Measurements from ENCODE around the gene CHST3. TPM values are rescaled to one million over a fixed set of nuclear protein-coding genes. Genes with fewer than 3 reads are reported as not detected.
A peak's percentile ranks its signal among the peaks of the same experiment; 100 is the strongest.

Gene CHST3
- total and polyA plus RNA-seq, 10 of the 15 experiments (the other 5 are each of a cell fraction or from before 2014, with no cell fraction given), result 0.03 to 0.50 (median 0.05) TPM; not detected in 2

DNA sequence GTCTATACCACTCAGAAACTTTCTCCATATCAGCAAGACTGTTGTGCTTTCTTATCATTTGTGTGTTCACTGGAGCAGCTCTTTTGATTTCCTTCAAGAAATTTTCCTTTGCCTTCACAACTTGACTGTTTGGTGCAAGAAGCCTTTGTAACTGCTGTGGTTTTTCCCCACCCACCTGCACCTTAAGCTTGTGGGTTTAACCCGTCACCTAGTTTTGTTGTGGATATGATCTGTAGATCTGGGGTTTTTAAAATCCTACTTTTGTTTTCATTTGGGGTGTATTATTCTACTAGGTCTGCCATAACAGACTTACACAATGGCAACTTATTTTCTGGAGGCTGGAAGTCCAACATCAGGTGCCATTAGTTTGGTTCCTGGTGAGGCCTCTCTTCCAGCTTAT is 30.5 kb upstream of the CHST3 start:
- DNase-seq (ENCODE audit: low read depth, low spot score), result no peak
- 0 out of 2 replicates have a peak, but pooled peaks have one; percentile 53 for TF ChIP-seq CBFB (IDR thresholded peaks at IDR 0.05; ENCODE audit: low read depth)
- TF ChIP-seq SUZ12 (IDR thresholded peaks at IDR 0.05; ENCODE audit: unreplicated experiment), result no peak
- 0 out of 2 replicates have a peak, but pooled peaks have one; percentile 16 for TF ChIP-seq PAX5 (IDR thresholded peaks at IDR 0.05; ENCODE audit: borderline replicate concordance, low read depth, low read length)
- no peak for TF ChIP-seq TCF7 (IDR thresholded peaks at IDR 0.05; ENCODE audit: borderline replicate concordance)
- TF ChIP-seq, protein P1, sequence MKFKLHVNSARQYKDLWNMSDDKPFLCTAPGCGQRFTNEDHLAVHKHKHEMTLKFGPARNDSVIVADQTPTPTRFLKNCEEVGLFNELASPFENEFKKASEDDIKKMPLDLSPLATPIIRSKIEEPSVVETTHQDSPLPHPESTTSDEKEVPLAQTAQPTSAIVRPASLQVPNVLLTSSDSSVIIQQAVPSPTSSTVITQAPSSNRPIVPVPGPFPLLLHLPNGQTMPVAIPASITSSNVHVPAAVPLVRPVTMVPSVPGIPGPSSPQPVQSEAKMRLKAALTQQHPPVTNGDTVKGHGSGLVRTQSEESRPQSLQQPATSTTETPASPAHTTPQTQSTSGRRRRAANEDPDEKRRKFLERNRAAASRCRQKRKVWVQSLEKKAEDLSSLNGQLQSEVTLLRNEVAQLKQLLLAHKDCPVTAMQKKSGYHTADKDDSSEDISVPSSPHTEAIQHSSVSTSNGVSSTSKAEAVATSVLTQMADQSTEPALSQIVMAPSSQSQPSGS (IDR thresholded peaks at IDR 0.05; ENCODE audit: low read length), result no peak
- TF ChIP-seq TAF1 (IDR thresholded peaks at IDR 0.05; ENCODE audit: borderline replicate concordance, low read depth, low read length), result no peak
- TF ChIP-seq MEF2B (IDR thresholded peaks at IDR 0.05; ENCODE audit: partially characterized antibody, poor library complexity, severe bottlenecking), result no peak
- no peak for TF ChIP-seq POU2F2 (IDR thresholded peaks at IDR 0.05; ENCODE audit: borderline replicate concordance, low read depth, low read length)
- peak; percentile 93 for TF ChIP-seq RUNX3 (IDR thresholded peaks at IDR 0.05; ENCODE audit: low read length)
- TF ChIP-seq TBL1XR1 (IDR thresholded peaks at IDR 0.05; ENCODE audit: low read depth, low read length), result no peak
- peak in 1 of 2 experiments; percentile 57; a peak in 1 of 3 replicates for TF ChIP-seq EGR1 (IDR thresholded peaks at IDR 0.05; ENCODE audit: borderline replicate concordance in 1 of 2, low read depth in 2 of 2, low read length in 2 of 2)
- TF ChIP-seq NFIC (IDR thresholded peaks at IDR 0.05; ENCODE audit: low read depth, low read length), result peak; percentile 49; the same call in 1 of the 2 replicates
- WGBS (ENCODE audit: insufficient coverage, insufficient replicate concordance, low lambda C conversion rate, missing lambda C conversion rate), result 0% methylated on average over 1 of the region's 1 CpG
- H3K36me3 ChIP-seq (ENCODE audit: control insufficient read depth in 2 of 2, insufficient read depth in 2 of 2, low read length in 1 of 2), result no peaks in the 10 kb centered on the region
- peaks cover 4% of the 10 kb centered on the region; the same call in 2 of the 3 replicates for H3K9me3 ChIP-seq (replicated peaks; ENCODE audit: control insufficient read depth, insufficient read depth, low read length)
- H3K4me1 ChIP-seq (ENCODE audit: control insufficient read depth, insufficient read depth, low read length), result peaks cover under 1% of the 10 kb centered on the region; the same call in 1 of the 2 replicates
- H3K4me3 ChIP-seq, result no peak overlapping the region
- POLR2A ChIA-PET, result interaction anchor here (0.6 kb wide), 3 partner anchors 87 to 232 kb away, joined by 3 to 5 read pairs (median 4); no protein-coding TSS in a partner anchor
- ATAC-seq, result peak; percentile 24; the same call in 1 of the 3 replicates
- CTCF ChIA-PET, result interaction anchor here (1.3 to 1.7 kb wide), 3 partner anchors 12 to 38 kb away, joined by 3 to 4 read pairs (median 3); no protein-coding TSS in a partner anchor
- no peak overlapping the region for H3K9ac ChIP-seq (ENCODE audit: control insufficient read depth, insufficient read depth, low read length)
- intact Hi-C loops (cut with micrococcal nuclease; ENCODE audit: unreplicated experiment), result no loop called here
- RAD21 ChIA-PET (ENCODE audit: unreplicated experiment), result interaction anchor here (0.7 to 1.0 kb wide), 2 partner anchors 13 to 36 kb away, joined by 3 read pairs; no protein-coding TSS in a partner anchor
- H3K79me2 ChIP-seq (ENCODE audit: control insufficient read depth, insufficient read depth, low read length), result no peaks in the 10 kb centered on the region
- BruUV-seq (replicated peaks), result no TSS peak
- no peak overlapping the region; the same call in 1 of the 2 replicates for H2AFZ ChIP-seq (ENCODE audit: control insufficient read depth, low read depth, low read length)
- no peak for FAIRE-seq
- no peak overlapping the region for H3K4me2 ChIP-seq (ENCODE audit: control insufficient read depth, insufficient read depth)
- no peak overlapping the region for H3K27ac ChIP-seq (ENCODE audit: control insufficient read depth, insufficient read depth)
- SMC1A ChIA-PET (ENCODE audit: uncharacterized antibody, unreplicated experiment), result interaction anchor here (0.5 to 1.8 kb wide), 5 partner anchors 14 to 157 kb away, joined by 3 to 5 read pairs (median 4); no protein-coding TSS in a partner anchor
- no peaks in the 10 kb centered on the region for H4K20me1 ChIP-seq (ENCODE audit: control insufficient read depth, insufficient read depth)
- no peaks in the 10 kb centered on the region for H3K27me3 ChIP-seq (replicated peaks in 1 of 2; ENCODE audit: control insufficient read depth in 2 of 2, insufficient read depth in 2 of 2, low read length in 1 of 2)
- in situ Hi-C loops (cut with MboI), result no loop called here

Measured in GM12878 (cell line).